HEK293T (cell line): ENCODE data around the gene GLDN.

Experiments used
- ARNT ChIP-seq: fragments of 450-650 bp; IDR thresholded peaks from 2 replicates; pipeline ENCODE4 v1.6.1; 2017; ENCODE audit warnings: mild to moderate bottlenecking
- BHLHE40 ChIP-seq: fragments of 450-650 bp; IDR thresholded peaks from 2 replicates; pipeline ENCODE4 v1.6.1; 2016; ENCODE audit warnings: mild to moderate bottlenecking, moderate library complexity, borderline replicate concordance
- FOXA1 ChIP-seq: fragments of 450-650 bp; IDR thresholded peaks from 2 replicates; pipeline ENCODE4 v1.6.1; 2016; ENCODE audit warnings: mild to moderate bottlenecking
- FOXK2 ChIP-seq: fragments of 450-650 bp; IDR thresholded peaks from 2 replicates; pipeline ENCODE4 v1.6.1; 2016; ENCODE audit warnings: mild to moderate bottlenecking
- FOXM1 ChIP-seq: fragments of 450-650 bp; IDR thresholded peaks from 2 replicates; pipeline ENCODE4 v1.6.1; 2017; ENCODE audit warnings: mild to moderate bottlenecking, borderline replicate concordance
- HDGF ChIP-seq: fragments of 450-650 bp; IDR thresholded peaks from 2 replicates; pipeline ENCODE4 v1.6.1; 2017; ENCODE audit warnings: antibody characterized with exemption, borderline replicate concordance
- LEF1 ChIP-seq: fragments of 450-650 bp; IDR thresholded peaks from 2 replicates; pipeline ENCODE4 v1.6.1; 2017; ENCODE audit warnings: mild to moderate bottlenecking, borderline replicate concordance
- SP1 ChIP-seq: fragments of 450-650 bp; IDR thresholded peaks from 2 replicates; pipeline ENCODE4 v1.6.1; 2017
- SUZ12 ChIP-seq: fragments of 450-650 bp; IDR thresholded peaks from 2 replicates; pipeline ENCODE4 v1.6.1; 2016; ENCODE audit warnings: mild to moderate bottlenecking
- TARDBP ChIP-seq: fragments of 450-650 bp; IDR thresholded peaks from 2 replicates; pipeline ENCODE4 v1.6.1; 2016

DNA sequence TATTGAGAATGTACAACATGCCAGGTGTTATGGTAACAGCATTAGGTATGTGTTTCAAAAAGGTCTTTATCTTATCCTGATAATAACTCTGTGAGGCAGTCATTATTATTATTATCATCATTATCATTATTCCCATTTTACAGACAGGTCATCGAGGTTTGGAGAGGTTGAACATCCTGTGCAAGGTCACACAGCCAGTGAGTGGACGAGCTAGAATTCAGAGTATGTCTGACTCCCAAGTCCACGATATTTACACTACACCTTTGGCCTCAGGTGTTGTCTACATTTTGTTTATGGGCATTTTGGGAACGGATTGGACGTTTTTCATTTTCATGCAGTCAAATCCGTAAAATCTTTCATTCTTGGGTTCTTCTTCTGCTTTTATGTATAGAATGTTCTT, 24.0 kb downstream of the GLDN start:
- TF ChIP-seq SP1: no peak
- no peak for TF ChIP-seq HDGF
- no peak for TF ChIP-seq ARNT
- TF ChIP-seq FOXA1: no peak
- TF ChIP-seq BHLHE40: no peak
- no peak for TF ChIP-seq FOXM1
- no peak for TF ChIP-seq TARDBP
- no peak for TF ChIP-seq SUZ12
- TF ChIP-seq FOXK2: no peak
- TF ChIP-seq LEF1: no peak
